HUES6 (cell line): ENCODE results near the gene MAP4K2.

Experiments used
- H3K27ac ChIP-seq: 2 replicates; pipeline ENCODE4 v1.7.0; 2013; ENCODE audit warnings: low read depth, mild to moderate bottlenecking, low read length, inconsistent platforms
- H3K27me3 ChIP-seq: 2 replicates; pipeline ENCODE4 v1.6.1; 2013; ENCODE audit warnings: low read length; ENCODE audit not compliant: control insufficient read depth, insufficient read depth
- H3K36me3 ChIP-seq: 2 replicates; pipeline ENCODE4 v1.6.1; 2013; ENCODE audit warnings: low read length; ENCODE audit not compliant: control insufficient read depth, insufficient read depth
- H3K4me1 ChIP-seq: 2 replicates; pipeline ENCODE4 v1.6.1; 2013; ENCODE audit warnings: low read length; ENCODE audit not compliant: control insufficient read depth, insufficient read depth
- H3K4me3 ChIP-seq: 2 replicates; pipeline ENCODE4 v1.5.1; 2013; ENCODE audit warnings: low read depth, low read length
- H3K9ac ChIP-seq: one replicate; pipeline ENCODE4 v1.6.1; 2013; ENCODE audit warnings: mild to moderate bottlenecking, low read length
- H3K9me3 ChIP-seq: 2 replicates; pipeline ENCODE4 v1.6.1; 2013; ENCODE audit warnings: low read depth, low read length; ENCODE audit not compliant: control insufficient read depth, insufficient read depth

MAP4K2 gene

GRCh38 chr11:64754919-64755662 lies 47.9 kb downstream of the MAP4K2 start:
- no peaks in the 10 kb centered on the region for H3K27me3 ChIP-seq
- no peaks in the 10 kb centered on the region for H3K9me3 ChIP-seq
- H3K9ac ChIP-seq, result no peak overlapping the region
- H3K27ac ChIP-seq, result no peak overlapping the region
- H3K36me3 ChIP-seq, result no peaks in the 10 kb centered on the region
- H3K4me1 ChIP-seq, result peaks cover 14% of the 10 kb centered on the region
- no peak overlapping the region for H3K4me3 ChIP-seq

- Histone ChIP-seq H3K9ac (no peak overlapping the region), H3K4me1 (peaks cover 6% of the 10 kb centered on the region), H3K36me3 (no peaks in the 10 kb centered on the region), H3K27ac (no peak overlapping the region), H3K4me3 (no peak overlapping the region), H3K27me3 (no peaks in the 10 kb centered on the region), H3K9me3 (no peaks in the 10 kb centered on the region)
Measured at GRCh38 chr11:64754124-64754918, 48.7 kb downstream of the MAP4K2 start.

GRCh38 chr11:64753380-64754123 lies 49.5 kb downstream of the MAP4K2 start:
- H3K27ac ChIP-seq, result no peak overlapping the region
- no peak overlapping the region for H3K4me3 ChIP-seq
- H3K9me3 ChIP-seq, result no peaks in the 10 kb centered on the region
- H3K4me1 ChIP-seq, result peaks cover 4% of the 10 kb centered on the region
- H3K27me3 ChIP-seq, result no peaks in the 10 kb centered on the region
- H3K9ac ChIP-seq, result no peak overlapping the region
- no peaks in the 10 kb centered on the region for H3K36me3 ChIP-seq

- no peak overlapping the region for H3K27ac ChIP-seq
- H3K4me3 ChIP-seq, result no peak overlapping the region
- no peaks in the 10 kb centered on the region for H3K27me3 ChIP-seq
- peaks cover 4% of the 10 kb centered on the region for H3K4me1 ChIP-seq
- no peaks in the 10 kb centered on the region for H3K36me3 ChIP-seq
- no peak overlapping the region for H3K9ac ChIP-seq
- no peaks in the 10 kb centered on the region for H3K9me3 ChIP-seq
Measured at GRCh38 chr11:64753019-64753379, 50.0 kb downstream of the MAP4K2 start.

- H3K27me3 ChIP-seq, result no peaks in the 10 kb centered on the region
- no peak overlapping the region for H3K27ac ChIP-seq
- H3K9ac ChIP-seq, result no peak overlapping the region
- peaks cover 4% of the 10 kb centered on the region for H3K4me1 ChIP-seq
- H3K36me3 ChIP-seq, result no peaks in the 10 kb centered on the region
- no peak overlapping the region for H3K4me3 ChIP-seq
- H3K9me3 ChIP-seq, result no peaks in the 10 kb centered on the region
Measured at GRCh38 chr11:64752175-64752970, 50.6 kb downstream of the MAP4K2 start.

- H3K27me3 ChIP-seq, result peaks cover 4% of the 10 kb centered on the region; the same call in 1 of the 2 replicates
- no peak overlapping the region for H3K27ac ChIP-seq
Measured at GRCh38 chr11:64751580-64751979, 51.4 kb downstream of the MAP4K2 start.

GRCh38 chr11:64751136-64751535 lies 51.9 kb downstream of the MAP4K2 start:
- H3K4me3 ChIP-seq, result no peak overlapping the region
- no peak overlapping the region for H3K27ac ChIP-seq
- H3K9ac ChIP-seq, result no peak overlapping the region
- no peaks in the 10 kb centered on the region for H3K9me3 ChIP-seq
- peaks cover 4% of the 10 kb centered on the region for H3K4me1 ChIP-seq
- peaks cover 7% of the 10 kb centered on the region; the same call in 1 of the 2 replicates for H3K27me3 ChIP-seq
- H3K36me3 ChIP-seq, result no peaks in the 10 kb centered on the region

More at GRCh38 chr11:64751580-64751979, 51.4 kb downstream of the MAP4K2 start:
- Histone ChIP-seq H3K9ac (no peak overlapping the region), H3K9me3 (no peaks in the 10 kb centered on the region), H3K36me3 (no peaks in the 10 kb centered on the region), H3K4me3 (no peak overlapping the region), H3K4me1 (peaks cover 4% of the 10 kb centered on the region)

GRCh38 chr11:64750361-64751054 lies 52.5 kb downstream of the MAP4K2 start:
- no peaks in the 10 kb centered on the region for H3K9me3 ChIP-seq

GRCh38 chr11:64747961-64748665 lies 54.9 kb downstream of the MAP4K2 start:
- H3K4me3 ChIP-seq, result no peak overlapping the region
- no peak overlapping the region for H3K27ac ChIP-seq
- H3K4me1 ChIP-seq, result peaks cover 4% of the 10 kb centered on the region; the same call in 1 of the 2 replicates
- H3K36me3 ChIP-seq, result no peaks in the 10 kb centered on the region
- peaks cover 30% of the 10 kb centered on the region for H3K27me3 ChIP-seq
- no peaks in the 10 kb centered on the region for H3K9me3 ChIP-seq
- no peak overlapping the region for H3K9ac ChIP-seq

More at GRCh38 chr11:64750361-64751054, 52.5 kb downstream of the MAP4K2 start:
- Histone ChIP-seq H3K4me3 (no peak overlapping the region), H3K9ac (no peak overlapping the region), H3K36me3 (no peaks in the 10 kb centered on the region), H3K27ac (no peak overlapping the region), H3K27me3 (peaks cover 11% of the 10 kb centered on the region; the same call in 1 of the 2 replicates), H3K4me1 (peaks cover 4% of the 10 kb centered on the region)
